ENCODE measurements around the gene HID1.

GRCh38 chr17:75019710-75020109 is 47.2 kb upstream of the HID1 start:
- TF ChIP-seq CBX3 (IDR thresholded peaks at IDR 0.05; ENCODE audit: borderline replicate concordance in 1 of 2, low read length in 2 of 2) (no peak), UBTF (IDR thresholded peaks at IDR 0.05; ENCODE audit: borderline replicate concordance in 1 of 2, low read depth in 2 of 2, low read length in 2 of 2) (no peak), CTCF (IDR thresholded peaks at IDR 0.05 in 2 of 3, conservative IDR thresholded peaks at IDR 0.05 in 1 of 3; ENCODE audit: insufficient read depth in 2 of 3, low read depth in 1 of 3, low read length in 3 of 3) (no peak), MAX (CRISPR knock-in tag; IDR thresholded peaks at IDR 0.05) (no peak), FOXM1 (IDR thresholded peaks at IDR 0.05; ENCODE audit: low read depth) (no peak), FOXM1 (CRISPR knock-in tag; IDR thresholded peaks at IDR 0.05; ENCODE audit: low read depth) (no peak)
